ENCODE results near the gene DCC.

Gene DCC

GRCh38 chr18:52829876-52830405, 489.9 kb downstream of the DCC start:
- DNase-seq: no peak

- no peak for DNase-seq
Observed at GRCh38 chr18:52844323-52844722, 504.3 kb downstream of the DCC start.

GRCh38 chr18:52845036-52845435, 505.0 kb downstream of the DCC start:
- DNase-seq: no peak

- DNase-seq: no peak
Observed at GRCh38 chr18:52850031-52850560, 510.1 kb downstream of the DCC start.

GRCh38 chr18:52861558-52861957, 521.6 kb downstream of the DCC start:
- no peak for DNase-seq

- DNase-seq: no peak
Observed at GRCh38 chr18:52869349-52869923, 529.4 kb downstream of the DCC start.

- no peak for DNase-seq
Observed at GRCh38 chr18:52869942-52870907, 530.2 kb downstream of the DCC start.

GRCh38 chr18:52874774-52875173, 534.8 kb downstream of the DCC start:
- no peak for DNase-seq

- no peak for DNase-seq
Observed at GRCh38 chr18:52875725-52876124, 535.7 kb downstream of the DCC start.

- no peak for DNase-seq
Observed at GRCh38 chr18:52888014-52888413, 548.0 kb downstream of the DCC start.

GRCh38 chr18:52894801-52895200, 554.8 kb downstream of the DCC start:
- DNase-seq: no peak

GRCh38 chr18:52897611-52898484, 557.9 kb downstream of the DCC start:
- DNase-seq: no peak

GRCh38 chr18:52898485-52899058, 558.6 kb downstream of the DCC start:
- no peak for DNase-seq

- no peak for DNase-seq
Observed at GRCh38 chr18:52902188-52902587, 562.2 kb downstream of the DCC start.

- peak; percentile 34 for DNase-seq
Observed at GRCh38 chr18:52903857-52904256, 563.9 kb downstream of the DCC start.

- no peak for DNase-seq
Observed at GRCh38 chr18:52907543-52908308, 567.7 kb downstream of the DCC start.

GRCh38 chr18:52914148-52914547, 574.2 kb downstream of the DCC start:
- DNase-seq: no peak

GRCh38 chr18:52920665-52921064, 580.7 kb downstream of the DCC start:
- DNase-seq: no peak

- DNase-seq: no peak
Observed at GRCh38 chr18:52933356-52933755, 593.4 kb downstream of the DCC start.

GRCh38 chr18:52936931-52937330, 596.9 kb downstream of the DCC start:
- DNase-seq: no peak

- no peak for DNase-seq
Observed at GRCh38 chr18:52937840-52938239, 597.8 kb downstream of the DCC start.

GRCh38 chr18:52945552-52945951, 605.6 kb downstream of the DCC start:
- DNase-seq: no peak

Measured in NCI-H1694 (cell line).